Subcutaneous adipose tissue (tissue), 4 donors: ENCODE results near the gene SORBS1. TPM values are rescaled to one million over a fixed set of nuclear protein-coding genes. Genes with fewer than 3 reads are reported as not detected.

Experiments used
- total RNA-seq, 4 donors: library from RNA; depleted of rRNA; stranded (reverse); fragments of >200 nt; gene quantifications; one replicate each; pipeline ENCODE4 v1.1.0, GENCODE V29; 2016
- TF ChIP-seq, protein P1 (sequence below): fragments of 450-650 bp; IDR thresholded peaks from one replicate; pipeline ENCODE4 v1.5.1; 2016; ENCODE audit warnings: low read depth, mild to moderate bottlenecking, control low read depth, antibody characterized with exemption, moderate library complexity

The SORBS1 gene
- total RNA-seq, 4 donors from 2014 or later: 460 to 715 (median 623) TPM

DNA sequence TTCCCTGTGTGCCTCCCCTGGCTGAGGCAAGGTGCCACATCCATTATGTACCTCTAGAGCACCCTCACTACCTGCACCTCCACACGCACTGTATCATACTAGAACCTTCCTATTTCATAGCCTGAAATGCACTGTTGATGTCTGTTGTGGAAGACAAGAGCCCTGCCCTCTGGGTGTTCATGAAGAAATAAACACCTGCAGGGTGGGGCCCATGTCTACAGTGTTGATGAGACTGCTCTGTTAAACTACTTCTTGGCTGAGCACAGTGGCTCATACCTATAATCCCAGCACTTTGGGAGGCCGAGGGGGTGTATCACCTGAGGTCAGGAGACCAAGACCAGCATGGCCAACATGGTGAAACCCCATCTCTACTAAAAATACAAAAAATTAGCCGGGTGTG, 14.0 kb downstream of the SORBS1 start:
- TF ChIP-seq, protein P1, sequence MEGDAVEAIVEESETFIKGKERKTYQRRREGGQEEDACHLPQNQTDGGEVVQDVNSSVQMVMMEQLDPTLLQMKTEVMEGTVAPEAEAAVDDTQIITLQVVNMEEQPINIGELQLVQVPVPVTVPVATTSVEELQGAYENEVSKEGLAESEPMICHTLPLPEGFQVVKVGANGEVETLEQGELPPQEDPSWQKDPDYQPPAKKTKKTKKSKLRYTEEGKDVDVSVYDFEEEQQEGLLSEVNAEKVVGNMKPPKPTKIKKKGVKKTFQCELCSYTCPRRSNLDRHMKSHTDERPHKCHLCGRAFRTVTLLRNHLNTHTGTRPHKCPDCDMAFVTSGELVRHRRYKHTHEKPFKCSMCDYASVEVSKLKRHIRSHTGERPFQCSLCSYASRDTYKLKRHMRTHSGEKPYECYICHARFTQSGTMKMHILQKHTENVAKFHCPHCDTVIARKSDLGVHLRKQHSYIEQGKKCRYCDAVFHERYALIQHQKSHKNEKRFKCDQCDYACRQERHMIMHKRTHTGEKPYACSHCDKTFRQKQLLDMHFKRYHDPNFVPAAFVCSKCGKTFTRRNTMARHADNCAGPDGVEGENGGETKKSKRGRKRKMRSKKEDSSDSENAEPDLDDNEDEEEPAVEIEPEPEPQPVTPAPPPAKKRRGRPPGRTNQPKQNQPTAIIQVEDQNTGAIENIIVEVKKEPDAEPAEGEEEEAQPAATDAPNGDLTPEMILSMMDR: no peak

DNA sequence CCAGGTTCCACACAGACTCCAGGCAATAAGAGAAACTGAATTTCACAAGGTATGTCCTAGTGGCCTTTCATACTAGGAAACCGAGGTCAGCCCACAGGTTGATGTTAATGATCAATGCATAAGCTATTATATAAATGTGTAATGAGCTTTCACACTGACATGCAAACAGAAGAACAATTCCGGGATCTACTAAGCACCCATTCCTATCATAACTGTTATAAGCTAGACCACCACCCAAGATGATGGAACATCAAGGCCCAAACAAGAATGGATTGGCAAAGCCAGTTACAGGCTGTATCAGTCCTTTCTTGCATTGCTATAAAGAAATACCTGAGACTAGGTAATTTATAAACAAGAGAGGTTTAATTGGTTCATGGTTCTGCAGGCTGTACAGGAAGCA, 15.2 kb downstream of the SORBS1 start:
- TF ChIP-seq, protein P1: no peak

DNA sequence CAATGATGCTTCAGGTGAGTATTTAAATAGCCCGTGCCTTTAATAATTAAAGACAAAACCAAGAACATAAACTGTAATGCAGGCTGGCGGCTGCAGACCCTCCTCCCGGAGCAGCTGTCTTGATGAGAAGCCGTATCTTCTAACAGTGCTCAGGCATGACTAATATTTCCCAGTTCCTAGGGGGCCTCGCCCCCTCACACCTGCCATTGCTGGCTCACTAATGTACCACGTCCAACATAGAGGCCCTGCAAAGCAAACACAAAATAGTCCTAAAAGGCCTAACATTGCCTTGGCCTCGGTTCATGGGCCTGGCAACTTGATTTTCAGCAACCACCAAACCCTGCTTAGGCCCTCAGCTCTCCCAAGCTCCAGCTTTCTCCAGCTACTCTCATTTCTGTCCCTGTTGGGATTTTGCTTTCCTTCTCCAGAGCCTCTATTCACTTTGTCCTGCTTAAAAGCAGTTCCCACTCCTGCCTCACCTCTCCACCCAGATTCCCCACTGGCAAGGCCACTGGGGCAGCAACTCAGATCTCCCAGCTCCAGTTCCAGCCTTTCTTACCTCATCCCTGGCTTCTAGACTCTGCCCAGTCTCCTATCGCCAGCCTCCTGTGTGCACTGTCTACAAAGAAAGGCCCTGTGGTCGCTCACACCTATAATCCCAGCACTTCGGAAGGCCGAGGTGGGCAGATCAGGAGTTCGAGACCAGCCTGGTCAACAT, 16.2 kb downstream of the SORBS1 start:
- TF ChIP-seq, protein P1: no peak

DNA sequence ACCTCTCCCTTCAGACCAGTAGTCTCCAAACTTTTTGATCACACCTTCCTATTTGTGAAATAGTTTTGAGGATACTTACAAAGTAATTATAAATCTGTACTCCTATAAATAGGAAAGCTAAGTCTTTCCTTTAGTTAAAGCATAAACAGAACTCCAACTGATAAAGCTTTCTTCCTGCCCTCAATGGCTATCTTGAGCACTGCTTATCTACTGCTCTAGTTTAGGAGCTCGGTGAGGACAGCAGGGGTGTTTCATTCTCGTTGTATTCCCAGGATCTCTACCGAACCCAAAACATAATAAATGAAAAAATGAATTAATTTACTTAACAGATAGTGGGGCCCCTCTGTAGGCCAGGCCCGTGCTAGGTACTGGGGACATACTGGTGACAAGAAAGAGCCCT, 17.7 kb downstream of the SORBS1 start:
- TF ChIP-seq, protein P1: no peak

DNA sequence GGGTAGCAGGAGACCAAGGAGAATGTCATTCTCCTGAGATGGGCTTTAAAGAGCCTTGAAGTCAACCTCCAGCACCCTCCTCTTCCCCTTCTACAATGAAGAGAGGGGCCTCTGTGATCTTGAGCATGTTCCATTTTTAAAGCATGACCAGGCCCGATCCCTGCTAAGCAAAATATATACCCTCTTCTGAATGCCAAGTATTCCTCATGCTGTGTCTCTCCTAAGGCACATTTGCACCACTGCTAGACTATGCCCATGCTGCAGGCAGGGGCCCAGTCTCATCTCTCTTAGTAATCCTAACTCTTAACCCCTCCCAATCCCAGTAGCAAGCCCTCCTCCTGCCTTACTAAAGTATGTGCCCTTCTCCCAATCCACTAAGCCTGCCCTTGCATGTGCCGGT, 18.4 kb downstream of the SORBS1 start:
- TF ChIP-seq, protein P1: no peak

DNA sequence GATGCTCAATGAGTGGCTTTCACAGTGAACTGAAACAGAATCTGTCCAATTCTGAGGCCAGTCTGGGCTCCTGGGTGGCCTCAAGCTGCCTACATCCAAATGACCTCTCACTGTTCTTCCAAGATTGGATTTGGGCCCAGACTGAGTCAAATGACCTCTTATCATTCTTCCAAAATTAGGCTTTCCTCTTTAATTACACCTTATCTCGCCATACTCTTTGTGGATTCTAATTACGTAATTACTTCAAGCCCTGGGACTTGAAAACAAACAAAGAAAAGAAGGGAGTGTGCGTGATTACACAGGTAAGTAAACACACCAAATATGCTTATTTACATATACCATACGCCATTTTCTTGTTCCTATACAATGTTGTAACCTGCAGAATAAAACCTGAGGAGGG, 18.8 kb downstream of the SORBS1 start:
- TF ChIP-seq, protein P1: no peak

DNA sequence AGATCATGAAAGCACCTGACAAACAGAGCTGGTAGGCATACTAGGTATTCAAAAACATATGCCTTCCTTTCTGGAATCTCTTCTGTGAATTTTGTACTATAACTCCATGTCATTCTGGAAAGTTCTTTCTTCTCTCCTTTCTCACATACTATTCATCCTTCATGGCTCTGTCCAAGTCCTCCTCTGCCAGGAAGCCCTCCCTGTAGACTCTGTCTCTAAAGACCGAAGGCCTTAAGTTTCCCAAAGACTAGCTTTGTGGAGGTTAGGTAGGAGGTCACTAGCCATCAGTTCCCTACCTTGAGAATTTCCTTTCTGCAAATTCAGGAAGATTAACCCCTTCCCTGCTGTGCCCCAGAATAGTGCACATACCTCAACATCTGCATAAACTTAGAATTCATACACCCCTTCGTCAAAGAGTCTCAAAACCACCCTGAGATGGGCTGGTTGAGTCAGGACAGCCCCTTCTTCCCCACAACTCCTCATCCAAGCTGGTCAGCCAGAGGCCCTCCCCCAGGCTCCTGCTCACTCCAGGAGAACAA, 20.6 kb downstream of the SORBS1 start:
- TF ChIP-seq, protein P1: no peak
